ENCODE results near the gene CCNT2.

GRCh38 chr2:134933732-134934131, 15.1 kb downstream of the CCNT2 start:
- TF ChIP-seq, protein P1, sequence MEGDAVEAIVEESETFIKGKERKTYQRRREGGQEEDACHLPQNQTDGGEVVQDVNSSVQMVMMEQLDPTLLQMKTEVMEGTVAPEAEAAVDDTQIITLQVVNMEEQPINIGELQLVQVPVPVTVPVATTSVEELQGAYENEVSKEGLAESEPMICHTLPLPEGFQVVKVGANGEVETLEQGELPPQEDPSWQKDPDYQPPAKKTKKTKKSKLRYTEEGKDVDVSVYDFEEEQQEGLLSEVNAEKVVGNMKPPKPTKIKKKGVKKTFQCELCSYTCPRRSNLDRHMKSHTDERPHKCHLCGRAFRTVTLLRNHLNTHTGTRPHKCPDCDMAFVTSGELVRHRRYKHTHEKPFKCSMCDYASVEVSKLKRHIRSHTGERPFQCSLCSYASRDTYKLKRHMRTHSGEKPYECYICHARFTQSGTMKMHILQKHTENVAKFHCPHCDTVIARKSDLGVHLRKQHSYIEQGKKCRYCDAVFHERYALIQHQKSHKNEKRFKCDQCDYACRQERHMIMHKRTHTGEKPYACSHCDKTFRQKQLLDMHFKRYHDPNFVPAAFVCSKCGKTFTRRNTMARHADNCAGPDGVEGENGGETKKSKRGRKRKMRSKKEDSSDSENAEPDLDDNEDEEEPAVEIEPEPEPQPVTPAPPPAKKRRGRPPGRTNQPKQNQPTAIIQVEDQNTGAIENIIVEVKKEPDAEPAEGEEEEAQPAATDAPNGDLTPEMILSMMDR (IDR thresholded peaks at IDR 0.05; ENCODE audit: borderline replicate concordance, extremely low read depth, low read length, poor library complexity, severe bottlenecking) = no peak
- TF ChIP-seq EZH2 (IDR thresholded peaks at IDR 0.05; ENCODE audit: borderline replicate concordance, low read depth, low read length, severe bottlenecking) = no peak

Measured in DND-41 (cell line).